Measurements from ENCODE around the gene KIFC1. TPM values are rescaled to one million over a fixed set of nuclear protein-coding genes. Genes with fewer than 3 reads are reported as not detected.

The KIFC1 gene
- total RNA-seq: 1.1 and 68.3 TPM in 2 replicates

GRCh38 chr6:33391278-33391921 is at the start of gene KIFC1:
Gene KIFC1 (plus strand): TSS chr6:33391823. CDS start chr6:33391986, 163 bp downstream.

GRCh38 chr6:33410711-33411631 is 19.3 kb downstream of the KIFC1 start, which contains the start of gene PHF1:
Gene PHF1 (plus strand): TSS chr6:33411014. CDS start chr6:33412264, 1,250 bp downstream.

GRCh38 chr6:33417903-33418689 is 26.5 kb downstream of the KIFC1 start, which contains the start of gene CUTA:
Gene CUTA (minus strand): TSS chr6:33418107. CDS start chr6:33418000, 107 bp downstream.

GRCh38 chr6:33419580-33420490 is 28.2 kb downstream of the KIFC1 start, which contains the start of gene SYNGAP1:
Gene SYNGAP1 (plus strand): TSS chr6:33420065. CDS start chr6:33420265, 200 bp downstream.

GRCh38 chr6:33454009-33454946 is 62.7 kb downstream of the KIFC1 start, which contains the start of gene ZBTB9:
Gene ZBTB9 (plus strand): TSS chr6:33454576. CDS start chr6:33455101, 525 bp downstream.

Small RNA genes lying within 50 kb of the gene (small RNA-seq; reads per million reads assigned to genes)
- gene RPL35AP4 (ENCODE audit: low replicate concordance) (not detected), gene ZBTB9 (ENCODE audit: low replicate concordance) (not detected)

Other genes with a start within 250 kb of the KIFC1 start
- gene COL11A2, start 199.4 kb upstream of the KIFC1 start, total RNA-seq: 0.14 and 0.22 TPM in 2 replicates
- gene RXRB, start 191.2 kb upstream of the KIFC1 start, total RNA-seq: 23.5 and 24.5 TPM in 2 replicates
- gene SLC39A7, start 191.0 kb upstream of the KIFC1 start, total RNA-seq: 157 and 224 TPM in 2 replicates
- 1.0 and 1.5 TPM in 2 replicates for gene HSD17B8, start 187.2 kb upstream of the KIFC1 start, total RNA-seq
- gene RING1, start 183.3 kb upstream of the KIFC1 start, total RNA-seq: 20.8 and 39.2 TPM in 2 replicates
- gene VPS52, start 119.9 kb upstream of the KIFC1 start, total RNA-seq: 39.0 and 43.2 TPM in 2 replicates
- gene RPS18, start 119.7 kb upstream of the KIFC1 start, total RNA-seq: 1,400 and 3,187 TPM in 2 replicates
- gene B3GALT4, start 114.7 kb upstream of the KIFC1 start, total RNA-seq: 2.4 and 2.6 TPM in 2 replicates
- 76.8 and 93.1 TPM in 2 replicates for gene WDR46, start 102.6 kb upstream of the KIFC1 start, total RNA-seq
- 22.8 and 29.9 TPM in 2 replicates for gene PFDN6, start 102.2 kb upstream of the KIFC1 start, total RNA-seq
- gene RGL2, start 92.9 kb upstream of the KIFC1 start, total RNA-seq: 24.3 and 30.4 TPM in 2 replicates
- 134 and 176 TPM in 2 replicates for gene TAPBP, start 77.7 kb upstream of the KIFC1 start, total RNA-seq
- 17.5 and 18.3 TPM in 2 replicates for gene ZBTB22, start 74.1 kb upstream of the KIFC1 start, total RNA-seq
- 49.4 and 66.5 TPM in 2 replicates for gene DAXX, start 68.9 kb upstream of the KIFC1 start, total RNA-seq
- gene PHF1, start 19.2 kb downstream of the KIFC1 start, total RNA-seq: 31.1 and 35.2 TPM in 2 replicates
- gene CUTA, start 26.3 kb downstream of the KIFC1 start, total RNA-seq: 169 and 185 TPM in 2 replicates
- gene SYNGAP1, start 28.2 kb downstream of the KIFC1 start, total RNA-seq: 6.7 and 7.0 TPM in 2 replicates
- 5.5 and 7.0 TPM in 2 replicates for gene ZBTB9, start 62.8 kb downstream of the KIFC1 start, total RNA-seq
- gene BAK1, start 188.5 kb downstream of the KIFC1 start, total RNA-seq: 19.9 and 28.3 TPM in 2 replicates
- gene ITPR3, start 229.5 kb downstream of the KIFC1 start, total RNA-seq: 19.5 and 47.2 TPM in 2 replicates

Measured in placental pericyte (primary cell).